ENCODE data around the gene SMTNL2.

- TF ChIP-seq CTCF (IDR thresholded peaks at IDR 0.05; ENCODE audit: poor library complexity) (no peak), EZH2 (IDR thresholded peaks at IDR 0.05; ENCODE audit: borderline replicate concordance) (no peak), EZH2phosphoT487 (IDR thresholded peaks at IDR 0.05; ENCODE audit: low read depth, severe bottlenecking, unreplicated experiment) (no peak)
Measured at GRCh38 chr17:4537451-4538235, 46.7 kb upstream of the SMTNL2 start.
